DND-41 (cell line): Measurements from ENCODE around the gene KIR3DL1.
"Not testable (repeated sequence)": the region's sequence is repeated elsewhere in the genome, so short reads cannot be mapped to it uniquely, and the experiment has no call there.

Experiments used
- ATAC-seq: fragments of 200-7000 bp; cut with Tn5 transposase; 3 replicates; pipeline ENCODE4 v1.9.1; 2021; ENCODE audit warnings: low read depth; ENCODE audit not compliant: insufficient read depth
- DNase-seq: peaks from one replicate; pipeline ENCODE4 v3.0.0-alpha.2; 2020
- H2AFZ ChIP-seq: 2 replicates; pipeline ENCODE4 v1.6.0; 2012; ENCODE audit warnings: low read depth, low read length
- H3K27ac ChIP-seq: 2 replicates; pipeline ENCODE4 v1.5.1; 2012; ENCODE audit warnings: low read length, inconsistent platforms
- H3K27me3 ChIP-seq: fragments of 200-600 bp; sonication (generic); 2 replicates; pipeline ENCODE4 v1.6.0; 2012; ENCODE audit warnings: low read length, mild to moderate bottlenecking, inconsistent platforms; ENCODE audit not compliant: insufficient read depth, poor library complexity
- H3K36me3 ChIP-seq: 2 replicates; pipeline ENCODE4 v1.5.1; 2012; ENCODE audit warnings: low read length, inconsistent platforms; ENCODE audit not compliant: insufficient read depth
- H3K4me1 ChIP-seq: 2 replicates; pipeline ENCODE4 v1.5.1; 2012; ENCODE audit warnings: mild to moderate bottlenecking, low read length; ENCODE audit not compliant: insufficient read depth
- H3K4me2 ChIP-seq: 2 replicates; pipeline ENCODE4 v1.6.0; 2012; ENCODE audit warnings: mild to moderate bottlenecking, moderate library complexity, low read length, inconsistent platforms; ENCODE audit not compliant: insufficient read depth
- H3K4me3 ChIP-seq, 2 experiments: fragments of 200-600 bp in 1 of 2; shearing (Covaris generic) in 1 of 2; 2 replicates each; pipeline ENCODE4 v1.5.1; 2012 to 2016; ENCODE audit warnings: inconsistent platforms in 2 of 2, low read length in 2 of 2, mild to moderate bottlenecking in 2 of 2, low read depth in 1 of 2, moderate library complexity in 1 of 2
- H3K79me2 ChIP-seq: 2 replicates; pipeline ENCODE4 v1.6.0; 2012; ENCODE audit warnings: low read length, inconsistent platforms; ENCODE audit not compliant: insufficient read depth
- H3K9ac ChIP-seq: 2 replicates; pipeline ENCODE4 v1.6.0; 2012; ENCODE audit warnings: low read depth, mild to moderate bottlenecking, inconsistent platforms, low read length, moderate library complexity
- H3K9me3 ChIP-seq: 2 replicates; pipeline ENCODE4 v1.5.1; 2012; ENCODE audit warnings: low read length, moderate library complexity, mild to moderate bottlenecking, inconsistent platforms; ENCODE audit not compliant: insufficient read depth, severe bottlenecking
- H4K20me1 ChIP-seq: 2 replicates; pipeline ENCODE4 v1.6.0; 2012; ENCODE audit warnings: low read length; ENCODE audit not compliant: insufficient read depth
- EZH2 ChIP-seq: IDR thresholded peaks from 3 replicates; pipeline ENCODE4 v1.6.1; 2012; ENCODE audit warnings: borderline replicate concordance, low read depth, mild to moderate bottlenecking, moderate library complexity, low read length, inconsistent platforms; ENCODE audit not compliant: severe bottlenecking
- TF ChIP-seq, protein P1 (sequence below): IDR thresholded peaks from 2 replicates; pipeline ENCODE4 v1.5.1; 2012; ENCODE audit warnings: borderline replicate concordance, low read length, moderate library complexity, mild to moderate bottlenecking; ENCODE audit not compliant: poor library complexity, severe bottlenecking; ENCODE audit errors: extremely low read depth

The KIR3DL1 gene

DNA sequence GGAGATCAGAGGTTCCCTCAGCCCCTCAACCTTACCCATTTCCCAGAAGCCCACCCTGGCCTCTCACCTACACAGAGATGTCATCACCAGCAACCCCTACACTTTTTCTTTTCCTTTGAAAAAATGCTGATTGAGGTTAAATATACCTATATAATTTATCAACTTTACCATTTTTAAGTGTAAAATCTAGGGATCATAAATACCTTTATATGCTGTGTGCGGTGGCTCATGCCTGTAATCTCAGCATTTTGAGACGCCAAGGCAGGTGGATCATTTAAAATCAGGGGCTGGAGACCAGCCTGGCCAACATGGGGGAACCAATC is 9.8 kb upstream of the KIR3DL1 start:
- no peaks in the 10 kb centered on the region for H3K9me3 ChIP-seq

DNA sequence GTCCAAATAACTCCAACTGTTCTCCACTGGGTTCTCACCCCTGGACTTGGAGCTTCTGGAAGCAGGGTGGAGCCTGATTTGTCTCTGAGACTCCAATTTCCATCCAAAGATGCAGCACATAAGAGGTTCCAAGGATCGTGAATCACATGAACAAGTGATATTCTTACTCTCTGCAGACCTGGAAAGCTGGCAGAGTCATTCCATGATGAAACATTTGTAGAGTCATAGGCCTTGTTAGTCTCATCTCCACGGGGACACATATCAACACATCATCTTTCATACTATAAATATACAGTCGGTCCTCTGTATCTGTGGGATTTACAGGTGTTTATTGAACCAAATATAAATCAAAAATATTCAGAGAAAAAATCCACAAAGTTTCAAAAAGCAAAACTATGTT is 1.7 kb upstream of the KIR3DL1 start:
- H3K9ac ChIP-seq, H3K36me3 ChIP-seq, H3K4me1 ChIP-seq, H3K27me3 ChIP-seq, H3K27ac ChIP-seq, H3K4me2 ChIP-seq, H4K20me1 ChIP-seq, H3K79me2 ChIP-seq, ATAC-seq, DNase-seq, H3K4me3 ChIP-seq, H3K9me3 ChIP-seq, H2AFZ ChIP-seq: not testable (repeated sequence)

More for the DNA sequence above, 9.8 kb upstream of the KIR3DL1 start:
- Histone ChIP-seq H3K4me2 (no peak overlapping the region), H3K79me2 (no peaks in the 10 kb centered on the region), H3K9ac (no peak overlapping the region), H3K27me3 (no peaks in the 10 kb centered on the region), H4K20me1 (no peaks in the 10 kb centered on the region), H3K4me1 (no peaks in the 10 kb centered on the region), H3K27ac (no peak overlapping the region), H3K36me3 (no peaks in the 10 kb centered on the region), H2AFZ (no peak overlapping the region), H3K4me3 (no peak overlapping the region)
- ATAC-seq (no peak), DNase-seq (no peak)
- TF ChIP-seq, protein P1, sequence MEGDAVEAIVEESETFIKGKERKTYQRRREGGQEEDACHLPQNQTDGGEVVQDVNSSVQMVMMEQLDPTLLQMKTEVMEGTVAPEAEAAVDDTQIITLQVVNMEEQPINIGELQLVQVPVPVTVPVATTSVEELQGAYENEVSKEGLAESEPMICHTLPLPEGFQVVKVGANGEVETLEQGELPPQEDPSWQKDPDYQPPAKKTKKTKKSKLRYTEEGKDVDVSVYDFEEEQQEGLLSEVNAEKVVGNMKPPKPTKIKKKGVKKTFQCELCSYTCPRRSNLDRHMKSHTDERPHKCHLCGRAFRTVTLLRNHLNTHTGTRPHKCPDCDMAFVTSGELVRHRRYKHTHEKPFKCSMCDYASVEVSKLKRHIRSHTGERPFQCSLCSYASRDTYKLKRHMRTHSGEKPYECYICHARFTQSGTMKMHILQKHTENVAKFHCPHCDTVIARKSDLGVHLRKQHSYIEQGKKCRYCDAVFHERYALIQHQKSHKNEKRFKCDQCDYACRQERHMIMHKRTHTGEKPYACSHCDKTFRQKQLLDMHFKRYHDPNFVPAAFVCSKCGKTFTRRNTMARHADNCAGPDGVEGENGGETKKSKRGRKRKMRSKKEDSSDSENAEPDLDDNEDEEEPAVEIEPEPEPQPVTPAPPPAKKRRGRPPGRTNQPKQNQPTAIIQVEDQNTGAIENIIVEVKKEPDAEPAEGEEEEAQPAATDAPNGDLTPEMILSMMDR = no peak
- TF ChIP-seq EZH2 = no peak

DNA sequence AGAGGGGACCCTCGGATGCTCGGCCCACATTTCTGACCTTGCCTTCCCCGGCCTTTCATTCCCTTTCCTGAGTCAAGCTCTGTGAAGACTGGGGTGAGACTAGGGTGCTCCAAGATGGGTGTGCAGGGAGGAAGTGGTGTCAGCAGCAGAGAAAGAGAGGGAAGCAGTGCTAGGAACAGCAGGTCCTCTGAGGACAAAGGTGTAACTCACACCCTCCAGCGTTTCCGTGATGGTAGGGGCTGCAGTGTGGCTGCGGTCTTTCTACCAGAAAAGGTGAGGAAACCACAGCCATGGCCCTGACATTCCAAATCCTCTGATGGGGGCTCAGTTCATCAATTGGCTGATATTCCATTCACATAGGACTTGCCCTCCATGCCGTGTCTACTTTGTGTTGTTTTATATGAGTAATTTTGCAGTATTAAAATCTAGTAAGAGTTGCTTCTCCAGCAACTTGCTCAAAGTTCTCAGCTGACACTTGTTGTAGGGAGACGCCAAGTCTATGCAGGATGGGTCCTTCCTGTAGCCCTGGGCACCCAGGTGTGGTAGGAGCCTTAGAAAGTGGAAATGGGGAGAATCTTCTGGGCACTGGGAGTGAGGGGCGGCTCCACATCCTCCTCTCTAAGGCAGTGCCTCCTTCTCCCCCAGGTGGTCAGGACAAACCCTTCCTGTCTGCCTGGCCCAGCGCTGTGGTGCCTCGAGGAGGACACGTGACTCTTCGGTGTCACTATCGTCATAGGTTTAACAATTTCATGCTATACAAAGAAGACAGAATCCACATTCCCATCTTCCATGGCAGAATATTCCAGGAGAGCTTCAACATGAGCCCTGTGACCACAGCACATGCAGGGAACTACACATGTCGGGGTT is 1.6 kb downstream of the KIR3DL1 start:
- no peaks in the 10 kb centered on the region for H3K79me2 ChIP-seq
- H3K27ac ChIP-seq = no peak overlapping the region
- TF ChIP-seq, protein P1 = no peak
- TF ChIP-seq EZH2 = no peak
- no peaks in the 10 kb centered on the region for H3K4me1 ChIP-seq
- H4K20me1 ChIP-seq = no peaks in the 10 kb centered on the region; the same call in 1 of the 2 replicates
- no peak overlapping the region for H3K9ac ChIP-seq
- ATAC-seq (no peak), DNase-seq (no peak)
- H3K27me3 ChIP-seq = no peaks in the 10 kb centered on the region
- no peak overlapping the region for H3K4me3 ChIP-seq
- H2AFZ ChIP-seq = no peak overlapping the region
- H3K4me2 ChIP-seq = no peak overlapping the region
- H3K9me3 ChIP-seq = no peaks in the 10 kb centered on the region
- H3K36me3 ChIP-seq = no peaks in the 10 kb centered on the region

DNA sequence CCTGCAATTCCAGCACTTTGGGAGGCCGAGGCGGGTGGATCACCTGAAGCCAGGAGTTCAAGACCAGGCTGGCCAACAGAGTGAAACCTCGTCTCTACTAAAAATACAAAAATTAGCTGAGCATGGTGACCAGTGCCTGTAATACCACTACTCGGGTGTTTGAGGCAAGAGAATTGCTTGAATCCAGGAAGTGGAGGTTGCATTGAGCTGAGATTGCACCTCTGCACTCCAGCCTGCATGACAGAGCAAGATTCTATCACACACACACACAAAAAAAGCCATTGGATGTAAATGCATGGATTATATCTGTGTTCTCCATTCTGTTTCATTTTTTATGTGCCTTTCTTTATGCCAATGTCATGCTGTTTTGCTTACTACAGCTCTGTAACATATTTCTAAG is 8.1 kb downstream of the KIR3DL1 start:
- not testable (repeated sequence) for H3K79me2 ChIP-seq, H3K27me3 ChIP-seq, H3K4me3 ChIP-seq, H4K20me1 ChIP-seq, ATAC-seq, H3K36me3 ChIP-seq, DNase-seq, H3K4me2 ChIP-seq, H2AFZ ChIP-seq, H3K9ac ChIP-seq, H3K4me1 ChIP-seq, H3K9me3 ChIP-seq, H3K27ac ChIP-seq

DNA sequence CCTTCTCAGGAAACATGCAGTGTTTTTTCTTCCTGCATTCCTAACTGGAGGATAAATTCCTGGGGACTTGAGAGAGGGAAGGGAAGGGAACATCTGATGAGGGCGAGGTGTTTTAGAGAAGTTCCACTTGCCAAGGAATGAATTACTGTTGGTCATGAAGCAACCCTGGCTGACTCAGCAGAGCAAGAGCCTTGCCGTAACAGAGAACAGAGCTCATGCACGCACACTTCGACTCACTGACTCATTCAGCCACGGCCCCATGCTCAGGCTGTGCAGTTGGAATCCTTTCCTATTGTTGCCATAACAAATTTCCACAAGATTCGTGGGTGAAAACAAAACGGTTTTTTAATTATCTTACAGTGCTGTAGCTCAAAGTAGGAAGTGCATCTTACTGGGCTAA is 9.1 kb downstream of the KIR3DL1 start:
- not testable (repeated sequence) for H2AFZ ChIP-seq, ATAC-seq

DNA sequence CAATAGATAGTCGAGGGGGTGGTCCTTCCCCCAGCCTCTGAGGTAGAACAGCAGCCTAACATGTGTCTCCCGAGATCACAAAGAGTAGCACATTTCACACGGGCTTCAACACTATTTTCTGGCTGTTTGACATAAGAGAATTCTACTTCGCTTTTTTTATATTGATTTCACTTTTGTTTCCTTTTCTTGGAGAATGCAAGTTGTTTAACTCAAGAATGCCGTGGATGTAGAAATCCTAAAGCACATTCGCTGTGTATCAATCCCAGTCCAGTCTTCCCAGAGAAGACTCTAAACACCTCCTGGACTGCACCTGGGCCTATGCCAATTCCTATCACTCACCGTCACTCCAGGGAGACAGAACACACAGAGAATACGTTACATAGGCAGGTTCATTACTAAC is 11.8 kb downstream of the KIR3DL1 start:
- not testable (repeated sequence) for H3K4me3 ChIP-seq, DNase-seq, H3K36me3 ChIP-seq, H2AFZ ChIP-seq, H3K79me2 ChIP-seq, H3K27ac ChIP-seq, H4K20me1 ChIP-seq, H3K4me2 ChIP-seq, ATAC-seq, H3K9ac ChIP-seq, H3K27me3 ChIP-seq, H3K4me1 ChIP-seq, H3K9me3 ChIP-seq

More for the DNA sequence above, 9.1 kb downstream of the KIR3DL1 start:
- H3K79me2 ChIP-seq, DNase-seq, H3K36me3 ChIP-seq, H3K9ac ChIP-seq, H3K27ac ChIP-seq, H3K9me3 ChIP-seq, H3K4me3 ChIP-seq, H3K27me3 ChIP-seq, H3K4me1 ChIP-seq, H3K4me2 ChIP-seq, H4K20me1 ChIP-seq: not testable (repeated sequence)
